Keratinocyte (primary cell): ENCODE data around the gene CBARP. TPM values are rescaled to one million over a fixed set of nuclear protein-coding genes. Genes with fewer than 3 reads are reported as not detected.

Experiments
- DNase-seq: peaks from one replicate; pipeline ENCODE4 v3.0.0-alpha.2; 2011; ENCODE audit warnings: low read depth, missing footprints, low spot score
- FAIRE-seq: peaks from 2 replicates; lab custom pipeline; 2011; peaks lifted over from hg19 to GRCh38; lab: Jason Lieb, UNC
- H2AFZ ChIP-seq: 2 replicates; pipeline ENCODE4 v1.6.0; 2012; ENCODE audit warnings: low read length, control low read depth, inconsistent platforms; ENCODE audit not compliant: control insufficient read depth
- H3K27ac ChIP-seq: 2 replicates; pipeline ENCODE4 v1.5.1; 2011; ENCODE audit warnings: low read length; ENCODE audit not compliant: control insufficient read depth, insufficient read depth
- H3K27me3 ChIP-seq: 3 replicates; pipeline ENCODE4 v1.6.0; 2011; ENCODE audit warnings: low read length; ENCODE audit not compliant: control insufficient read depth, insufficient read depth; ENCODE audit errors: extremely low read depth
- H3K36me3 ChIP-seq, 2 experiments: 2 replicates in 1 of 2; 3 replicates in 1 of 2; pipeline ENCODE4 v1.5.1; 2011; ENCODE audit warnings: low read length in 2 of 2, mild to moderate bottlenecking in 1 of 2; ENCODE audit not compliant: control insufficient read depth in 2 of 2, insufficient read depth in 2 of 2; ENCODE audit errors: extremely low read depth in 1 of 2
- H3K4me1 ChIP-seq: 3 replicates; pipeline ENCODE4 v1.5.1; 2011; ENCODE audit warnings: low read length; ENCODE audit not compliant: control insufficient read depth, insufficient read depth; ENCODE audit errors: extremely low read depth
- H3K4me2 ChIP-seq: 3 replicates; pipeline ENCODE4 v1.6.0; 2011; ENCODE audit warnings: low read depth, low read length; ENCODE audit not compliant: control insufficient read depth, insufficient read depth; ENCODE audit errors: extremely low read depth
- H3K4me3 ChIP-seq, 3 experiments: fragments of 200-600 bp in 1 of 3; sonication (generic) in 1 of 3; 2 replicates in 2 of 3; 3 replicates in 1 of 3; pipeline ENCODE4 v1.5.1; 2011 to 2016; ENCODE audit warnings: low read length in 3 of 3, mild to moderate bottlenecking in 3 of 3, control low read depth in 2 of 3, inconsistent platforms in 1 of 3, low read depth in 1 of 3, mixed read lengths in 1 of 3, mixed run types in 1 of 3, moderate library complexity in 1 of 3; ENCODE audit not compliant: control insufficient read depth in 2 of 3, insufficient read depth in 2 of 3; ENCODE audit errors: extremely low read depth in 1 of 3
- H3K79me2 ChIP-seq: 2 replicates; pipeline ENCODE4 v1.6.0; 2012; ENCODE audit warnings: low read length; ENCODE audit not compliant: control insufficient read depth, insufficient read depth
- H3K9ac ChIP-seq: 3 replicates; pipeline ENCODE4 v1.6.0; 2011; ENCODE audit warnings: low read length; ENCODE audit not compliant: control insufficient read depth, insufficient read depth; ENCODE audit errors: extremely low read depth
- H3K9me1 ChIP-seq: 3 replicates; pipeline ENCODE4 v1.6.0; 2011; ENCODE audit warnings: low read length; ENCODE audit not compliant: control insufficient read depth, insufficient read depth; ENCODE audit errors: extremely low read depth
- H3K9me3 ChIP-seq: 2 replicates; pipeline ENCODE4 v1.5.1; 2012; ENCODE audit warnings: low read depth, low read length; ENCODE audit not compliant: control insufficient read depth
- H4K20me1 ChIP-seq: 3 replicates; pipeline ENCODE4 v1.6.0; 2011; ENCODE audit warnings: low read length; ENCODE audit not compliant: control insufficient read depth, insufficient read depth; ENCODE audit errors: extremely low read depth
- CTCF ChIP-seq, 3 experiments: IDR thresholded peaks in 1 of 3; conservative IDR thresholded peaks in 1 of 3; optimal IDR thresholded peaks in 1 of 3; 2 replicates in 2 of 3; 3 replicates in 1 of 3; pipeline versions ENCODE3 to v1.5.1; 2011; ENCODE audit warnings: low read length in 3 of 3, mild to moderate bottlenecking in 3 of 3, moderate library complexity in 2 of 3, control low read depth in 1 of 3, inconsistent platforms in 1 of 3; ENCODE audit not compliant: insufficient read depth in 2 of 3; ENCODE audit errors: extremely low read depth in 1 of 3
- EZH2 ChIP-seq: IDR thresholded peaks from one replicate; pipeline ENCODE4 v1.6.1; 2012; ENCODE audit warnings: inconsistent platforms, mild to moderate bottlenecking, low read length, moderate library complexity
- dilution Hi-C: fragments of 300-500 bp; cut with MboI; formaldehyde crosslinking; loops from one replicate; pipeline ENCODE4 v1.7.0; 2020; ENCODE audit warnings: low sequenced_read_pairs; ENCODE audit not compliant: extremely low pct_ligation_motif_present
- polyA plus RNA-seq, 5 experiments: library from polyadenylated mRNA; depleted of rRNA in 3 of 5; stranded (reverse) in 3 of 5; stranded (forward) in 1 of 5; unstranded in 1 of 5; fragments of >200 nt; gene quantifications; 1 replicate in 1 of 5; 2 replicates in 3 of 5; 3 replicates in 1 of 5; pipeline versions ENCODE4 v1.2.1 to v1.2.3, GENCODE V29; 2011 to 2012; ENCODE audit warnings: missing spikeins in 2 of 5, low read depth in 1 of 5, low replicate concordance in 1 of 5

CBARP gene
- polyA plus RNA-seq, 1 donor (not counting 4 experiments of a cell fraction or from before 2014, with no cell fraction given), result 0.93 TPM

- Histone ChIP-seq H3K9me1 (no peaks in the 10 kb centered on the region), H3K79me2 (peaks cover 29% of the 10 kb centered on the region), H4K20me1 (no peaks in the 10 kb centered on the region), H3K27me3 (no peaks in the 10 kb centered on the region), H2AFZ (no peak overlapping the region), H3K4me1 (peaks cover 29% of the 10 kb centered on the region), H3K27ac (no peak overlapping the region), H3K9me3 (no peaks in the 10 kb centered on the region), H3K4me3 (no peak overlapping the region), H3K36me3 (peaks cover 0 to 1% of the 10 kb centered on the region in 2 experiments), H3K4me2 (no peak overlapping the region), H3K9ac (no peak overlapping the region)
- dilution Hi-C loops, result no loop called here
- TF ChIP-seq EZH2 (no peak), CTCF (optimal IDR thresholded peaks at IDR 0.05 in 1 of 3, IDR thresholded peaks at IDR 0.05 in 1 of 3, conservative IDR thresholded peaks at IDR 0.05 in 1 of 3; ENCODE audit: extremely low read depth in 1 of 3, insufficient read depth in 2 of 3, low read length in 3 of 3) (no peak)
- DNase-seq (no peak), FAIRE-seq (no peak)
Observed at GRCh38 chr19:1245494-1246264, 7.9 kb upstream of the CBARP start.

GRCh38 chr19:1244693-1245451 is 7.1 kb upstream of the CBARP start:
- H2AFZ ChIP-seq, result no peak overlapping the region
- H3K36me3 ChIP-seq, result peaks cover 0 to 1% of the 10 kb centered on the region in 2 experiments
- H3K27me3 ChIP-seq, result no peaks in the 10 kb centered on the region
- H3K9me1 ChIP-seq, result no peaks in the 10 kb centered on the region
- peak overlapping the region; percentile 51 for H3K4me2 ChIP-seq
- FAIRE-seq (no peak), DNase-seq (no peak)
- no peak overlapping the region for H3K27ac ChIP-seq
- no peaks in the 10 kb centered on the region for H4K20me1 ChIP-seq
- H3K4me1 ChIP-seq, result peaks cover 29% of the 10 kb centered on the region
- peak overlapping the region; percentile 7 to 54 (median 34) for H3K4me3 ChIP-seq
- dilution Hi-C loops, result no loop called here
- peak overlapping the region; percentile 47 for H3K9ac ChIP-seq
- peaks cover 25% of the 10 kb centered on the region for H3K79me2 ChIP-seq
- no peak for TF ChIP-seq CTCF (optimal IDR thresholded peaks at IDR 0.05 in 1 of 3, IDR thresholded peaks at IDR 0.05 in 1 of 3, conservative IDR thresholded peaks at IDR 0.05 in 1 of 3; ENCODE audit: extremely low read depth in 1 of 3, insufficient read depth in 2 of 3, low read length in 3 of 3)
- no peaks in the 10 kb centered on the region for H3K9me3 ChIP-seq
